ENCODE measurements around the gene ZFYVE16.

ZFYVE16 gene

DNA sequence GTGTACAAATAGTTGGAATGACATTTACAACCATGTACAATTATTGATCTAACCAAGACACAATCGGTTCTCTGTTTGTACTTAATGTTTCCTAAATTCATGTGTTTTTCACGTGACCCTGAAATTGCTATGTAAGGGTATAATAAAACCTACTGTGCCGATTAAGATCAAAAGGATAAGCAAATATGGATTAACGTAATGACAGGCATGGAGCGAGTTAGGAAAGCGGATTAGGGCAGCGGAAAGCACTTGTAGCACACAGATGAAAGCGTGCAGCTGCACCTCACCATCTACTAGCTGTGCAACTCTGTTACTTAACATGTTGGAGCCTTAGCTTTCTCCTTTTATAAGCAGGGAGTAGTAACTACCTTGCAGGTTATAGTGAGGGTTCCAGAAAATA is 38.3 kb upstream of the ZFYVE16 start:
- no peak overlapping the region for H2BK5ac ChIP-seq (ENCODE audit: low read depth, low read length, poor library complexity)
- no peak overlapping the region for H3K4me3 ChIP-seq (ENCODE audit: low read depth, low read length)
- no peak overlapping the region for H2BK120ac ChIP-seq (ENCODE audit: insufficient read depth, low read length, poor library complexity)
- peaks cover 2% of the 10 kb centered on the region for H3K9me3 ChIP-seq (ENCODE audit: insufficient read depth, low read depth, low read length)
- H3K79me2 ChIP-seq (ENCODE audit: control insufficient read depth, insufficient read depth, low read length, poor library complexity): no peaks in the 10 kb centered on the region
- no CpG with 5 or more reads among the region's 8 CpGs for WGBS (ENCODE audit: extremely low coverage, insufficient coverage, insufficient read length)
- no peak overlapping the region for H3K4me2 ChIP-seq (ENCODE audit: low read length)
- no peak overlapping the region for H4K8ac ChIP-seq (ENCODE audit: low read depth, low read length)
- no peak for DNase-seq
- no peak overlapping the region for H2AFZ ChIP-seq (ENCODE audit: insufficient read depth, low read length, poor library complexity)
- H3K4me1 ChIP-seq (ENCODE audit: control insufficient read depth in 1 of 2, insufficient read depth in 2 of 2, low read length in 2 of 2): peaks cover 0 to 5% of the 10 kb centered on the region in 2 experiments
- H3K9ac ChIP-seq (ENCODE audit: low read length): no peak overlapping the region
- H3K18ac ChIP-seq (ENCODE audit: low read length): no peak overlapping the region
- no peak overlapping the region for H3K14ac ChIP-seq (ENCODE audit: low read length)
- H4K12ac ChIP-seq (ENCODE audit: low read depth, low read length): no peak overlapping the region
- H3K23ac ChIP-seq (ENCODE audit: low read length): no peak overlapping the region
- no peak overlapping the region for H2AK5ac ChIP-seq (ENCODE audit: low read length)
- H3K36me3 ChIP-seq (ENCODE audit: control insufficient read depth in 1 of 2, insufficient read depth in 2 of 2, low read length in 2 of 2): no peaks in the 10 kb centered on the region
- H3K27me3 ChIP-seq (ENCODE audit: insufficient read depth, low read length): no peaks in the 10 kb centered on the region
- no peaks in the 10 kb centered on the region for H3K79me1 ChIP-seq (ENCODE audit: low read length)
- no peak overlapping the region for H3K27ac ChIP-seq (ENCODE audit: low read depth, low read length)
- no peak overlapping the region for H4K91ac ChIP-seq (ENCODE audit: low read depth, low read length)
- no peak overlapping the region for H3K4ac ChIP-seq (ENCODE audit: low read depth, low read length)
- H2BK12ac ChIP-seq (ENCODE audit: low read length): no peak overlapping the region

DNA sequence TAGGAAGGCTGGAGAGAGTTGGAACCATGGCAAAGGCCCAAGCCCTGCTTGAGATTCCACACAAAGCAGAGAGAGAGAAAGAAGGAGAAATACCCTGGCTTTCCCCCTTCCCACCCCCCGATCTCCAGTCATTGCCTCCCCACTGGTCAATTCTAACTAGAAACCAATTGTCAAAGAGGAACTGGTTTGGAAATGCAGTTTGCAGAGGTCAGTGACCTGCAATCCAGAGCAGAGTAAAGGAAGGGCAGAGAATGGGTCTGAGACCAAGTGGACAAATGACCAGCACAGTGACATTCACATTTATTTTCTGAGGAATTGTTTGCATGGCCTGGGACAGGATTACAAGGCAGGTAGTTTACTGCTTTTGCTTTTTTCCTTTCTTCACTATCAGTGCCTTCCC is 37.5 kb upstream of the ZFYVE16 start:
- Histone ChIP-seq H3K14ac (ENCODE audit: low read length) (no peak overlapping the region), H3K23ac (ENCODE audit: low read length) (no peak overlapping the region), H3K79me2 (ENCODE audit: control insufficient read depth, insufficient read depth, low read length, poor library complexity) (no peaks in the 10 kb centered on the region), H3K9ac (ENCODE audit: low read length) (no peak overlapping the region), H2BK120ac (ENCODE audit: insufficient read depth, low read length, poor library complexity) (no peak overlapping the region), H2AFZ (ENCODE audit: insufficient read depth, low read length, poor library complexity) (no peak overlapping the region), H3K4ac (ENCODE audit: low read depth, low read length) (no peak overlapping the region), H2BK5ac (ENCODE audit: low read depth, low read length, poor library complexity) (no peak overlapping the region), H4K12ac (ENCODE audit: low read depth, low read length) (no peak overlapping the region), H2BK12ac (ENCODE audit: low read length) (no peak overlapping the region), H3K79me1 (ENCODE audit: low read length) (no peaks in the 10 kb centered on the region), H4K8ac (ENCODE audit: low read depth, low read length) (no peak overlapping the region), H3K18ac (ENCODE audit: low read length) (no peak overlapping the region), H4K91ac (ENCODE audit: low read depth, low read length) (no peak overlapping the region), H3K9me3 (ENCODE audit: insufficient read depth, low read depth, low read length) (peaks cover 2% of the 10 kb centered on the region), H3K27ac (ENCODE audit: low read depth, low read length) (no peak overlapping the region), H3K27me3 (ENCODE audit: insufficient read depth, low read length) (no peaks in the 10 kb centered on the region), H2AK5ac (ENCODE audit: low read length) (no peak overlapping the region), H3K4me1 (ENCODE audit: control insufficient read depth in 1 of 2, insufficient read depth in 2 of 2, low read length in 2 of 2) (peaks cover 0 to 5% of the 10 kb centered on the region in 2 experiments), H3K4me3 (ENCODE audit: low read depth, low read length) (no peak overlapping the region), H3K4me2 (ENCODE audit: low read length) (no peak overlapping the region), H3K36me3 (ENCODE audit: control insufficient read depth in 1 of 2, insufficient read depth in 2 of 2, low read length in 2 of 2) (no peaks in the 10 kb centered on the region)
- no peak for DNase-seq
- WGBS (ENCODE audit: extremely low coverage, insufficient coverage, insufficient read length): no CpG with 5 or more reads among the region's 1 CpG

DNA sequence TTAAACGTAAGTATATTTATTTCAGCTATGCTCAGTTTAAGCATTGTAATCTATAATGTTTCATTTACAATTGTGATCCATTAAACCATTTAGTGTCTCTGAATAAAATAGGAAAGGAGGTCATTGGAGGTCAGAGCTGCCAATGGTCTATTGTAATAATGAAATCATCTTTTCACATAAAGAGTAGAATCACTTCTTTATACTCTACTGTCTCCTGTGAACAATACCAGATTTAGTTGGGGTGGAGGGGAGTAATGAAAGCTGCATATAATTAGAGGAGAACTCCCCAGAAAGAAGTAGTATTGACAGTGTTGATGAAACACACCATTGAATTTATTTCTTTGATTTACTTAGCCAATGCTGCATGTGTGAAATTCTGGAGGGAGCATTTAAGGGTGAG is 35.1 kb upstream of the ZFYVE16 start:
- Histone ChIP-seq H3K27me3 (ENCODE audit: insufficient read depth, low read length) (no peaks in the 10 kb centered on the region), H4K8ac (ENCODE audit: low read depth, low read length) (no peak overlapping the region), H3K27ac (ENCODE audit: low read depth, low read length) (no peak overlapping the region), H4K12ac (ENCODE audit: low read depth, low read length) (no peak overlapping the region), H2BK5ac (ENCODE audit: low read depth, low read length, poor library complexity) (no peak overlapping the region), H3K79me1 (ENCODE audit: low read length) (no peaks in the 10 kb centered on the region), H2AFZ (ENCODE audit: insufficient read depth, low read length, poor library complexity) (no peak overlapping the region), H3K4ac (ENCODE audit: low read depth, low read length) (no peak overlapping the region), H3K4me1 (ENCODE audit: control insufficient read depth in 1 of 2, insufficient read depth in 2 of 2, low read length in 2 of 2) (peaks cover 0 to 5% of the 10 kb centered on the region in 2 experiments), H2AK5ac (ENCODE audit: low read length) (no peak overlapping the region), H3K9ac (ENCODE audit: low read length) (no peak overlapping the region), H3K36me3 (ENCODE audit: control insufficient read depth in 1 of 2, insufficient read depth in 2 of 2, low read length in 2 of 2) (no peaks in the 10 kb centered on the region), H3K9me3 (ENCODE audit: insufficient read depth, low read depth, low read length) (peaks cover 2% of the 10 kb centered on the region), H2BK12ac (ENCODE audit: low read length) (no peak overlapping the region), H4K91ac (ENCODE audit: low read depth, low read length) (no peak overlapping the region), H3K23ac (ENCODE audit: low read length) (no peak overlapping the region), H3K4me2 (ENCODE audit: low read length) (no peak overlapping the region), H3K79me2 (ENCODE audit: control insufficient read depth, insufficient read depth, low read length, poor library complexity) (no peaks in the 10 kb centered on the region), H3K4me3 (ENCODE audit: low read depth, low read length) (no peak overlapping the region), H2BK120ac (ENCODE audit: insufficient read depth, low read length, poor library complexity) (no peak overlapping the region), H3K18ac (ENCODE audit: low read length) (no peak overlapping the region), H3K14ac (ENCODE audit: low read length) (no peak overlapping the region)
- no peak for DNase-seq
- WGBS (ENCODE audit: extremely low coverage, insufficient coverage, insufficient read length): no CpG with 5 or more reads among the region's 1 CpG

DNA sequence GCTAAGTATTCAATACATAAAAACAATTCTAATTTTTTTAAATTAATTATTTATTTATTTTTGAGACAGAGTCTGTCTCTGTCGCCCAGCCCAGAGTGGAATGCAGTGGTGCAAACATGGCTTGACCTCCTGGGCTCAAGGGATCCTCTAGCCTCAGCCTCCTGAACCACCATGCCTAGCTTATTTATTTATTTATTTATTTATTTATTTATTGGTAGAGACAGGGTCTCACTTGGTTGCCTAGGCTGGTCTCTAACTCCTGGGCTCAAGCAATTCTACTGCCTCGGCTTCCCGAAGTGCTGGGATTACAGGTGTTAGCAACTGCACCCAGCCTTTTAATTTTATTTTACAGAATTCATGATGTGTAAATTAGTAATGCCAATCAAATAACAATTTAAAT is 33.7 kb upstream of the ZFYVE16 start:
- no peak overlapping the region for H2AFZ ChIP-seq (ENCODE audit: insufficient read depth, low read length, poor library complexity)
- H3K4me2 ChIP-seq (ENCODE audit: low read length): no peak overlapping the region
- no peaks in the 10 kb centered on the region for H3K27me3 ChIP-seq (ENCODE audit: insufficient read depth, low read length)
- H3K4me3 ChIP-seq (ENCODE audit: low read depth, low read length): no peak overlapping the region
- no peak overlapping the region for H2AK5ac ChIP-seq (ENCODE audit: low read length)
- H2BK5ac ChIP-seq (ENCODE audit: low read depth, low read length, poor library complexity): no peak overlapping the region
- DNase-seq: no peak
- no CpG with 5 or more reads among the region's 3 CpGs for WGBS (ENCODE audit: extremely low coverage, insufficient coverage, insufficient read length)
- H2BK120ac ChIP-seq (ENCODE audit: insufficient read depth, low read length, poor library complexity): no peak overlapping the region
- no peaks in the 10 kb centered on the region for H3K36me3 ChIP-seq (ENCODE audit: control insufficient read depth in 1 of 2, insufficient read depth in 2 of 2, low read length in 2 of 2)
- H3K9me3 ChIP-seq (ENCODE audit: insufficient read depth, low read depth, low read length): peaks cover 2% of the 10 kb centered on the region
- no peak overlapping the region for H2BK12ac ChIP-seq (ENCODE audit: low read length)
- H3K23ac ChIP-seq (ENCODE audit: low read length): no peak overlapping the region
- H4K8ac ChIP-seq (ENCODE audit: low read depth, low read length): no peak overlapping the region
- no peaks in the 10 kb centered on the region for H3K79me1 ChIP-seq (ENCODE audit: low read length)
- peaks cover 0 to 5% of the 10 kb centered on the region in 2 experiments for H3K4me1 ChIP-seq (ENCODE audit: control insufficient read depth in 1 of 2, insufficient read depth in 2 of 2, low read length in 2 of 2)
- no peak overlapping the region for H4K91ac ChIP-seq (ENCODE audit: low read depth, low read length)
- no peak overlapping the region for H4K12ac ChIP-seq (ENCODE audit: low read depth, low read length)
- no peak overlapping the region for H3K14ac ChIP-seq (ENCODE audit: low read length)
- no peak overlapping the region for H3K27ac ChIP-seq (ENCODE audit: low read depth, low read length)
- H3K9ac ChIP-seq (ENCODE audit: low read length): no peak overlapping the region
- no peak overlapping the region for H3K18ac ChIP-seq (ENCODE audit: low read length)
- no peaks in the 10 kb centered on the region for H3K79me2 ChIP-seq (ENCODE audit: control insufficient read depth, insufficient read depth, low read length, poor library complexity)
- H3K4ac ChIP-seq (ENCODE audit: low read depth, low read length): no peak overlapping the region
